ENCODE results near the gene PRKCE.
A peak's percentile ranks its signal among the peaks of the same experiment; 100 is the strongest.
"Not testable (repeated sequence)": the region's sequence is repeated elsewhere in the genome, so short reads cannot be mapped to it uniquely, and the experiment has no call there.

PRKCE gene

GRCh38 chr2:45698554-45698953, 47.1 kb downstream of the PRKCE start:
- DNase-seq (ENCODE audit: low read depth, low spot score), result no peak

DNA sequence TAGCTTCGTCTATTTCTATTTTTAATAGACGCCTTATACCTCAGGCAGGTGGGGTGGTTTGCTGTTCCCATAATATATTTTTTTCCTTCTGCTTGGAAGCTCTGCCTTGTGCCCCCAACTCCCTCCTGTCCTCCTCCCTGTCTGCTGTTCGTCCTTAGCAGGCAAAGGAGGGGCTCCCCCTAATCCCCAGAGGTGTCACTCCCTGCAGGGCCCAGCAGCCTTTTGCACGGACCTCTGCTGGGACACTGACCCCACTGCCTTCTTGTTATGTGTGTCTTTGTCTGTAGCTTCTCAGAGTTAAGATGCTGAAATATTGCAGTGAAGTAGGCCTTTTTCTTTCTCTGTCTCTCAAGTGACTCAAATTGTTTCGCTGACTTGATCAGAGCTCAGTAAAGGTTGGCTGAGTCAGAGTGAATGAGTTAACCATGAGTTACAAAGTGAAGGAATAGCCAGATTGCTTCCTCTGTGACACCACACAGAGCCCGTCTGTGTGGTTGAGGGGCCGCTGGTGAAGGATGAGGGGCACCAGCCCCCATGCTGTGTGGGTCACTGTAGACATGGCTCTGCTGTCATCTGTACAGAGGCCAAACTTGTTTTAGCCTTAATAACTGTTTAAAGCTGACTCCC, 47.7 kb downstream of the PRKCE start:
- peak; percentile 23 for DNase-seq (ENCODE audit: low read depth, low spot score)

DNA sequence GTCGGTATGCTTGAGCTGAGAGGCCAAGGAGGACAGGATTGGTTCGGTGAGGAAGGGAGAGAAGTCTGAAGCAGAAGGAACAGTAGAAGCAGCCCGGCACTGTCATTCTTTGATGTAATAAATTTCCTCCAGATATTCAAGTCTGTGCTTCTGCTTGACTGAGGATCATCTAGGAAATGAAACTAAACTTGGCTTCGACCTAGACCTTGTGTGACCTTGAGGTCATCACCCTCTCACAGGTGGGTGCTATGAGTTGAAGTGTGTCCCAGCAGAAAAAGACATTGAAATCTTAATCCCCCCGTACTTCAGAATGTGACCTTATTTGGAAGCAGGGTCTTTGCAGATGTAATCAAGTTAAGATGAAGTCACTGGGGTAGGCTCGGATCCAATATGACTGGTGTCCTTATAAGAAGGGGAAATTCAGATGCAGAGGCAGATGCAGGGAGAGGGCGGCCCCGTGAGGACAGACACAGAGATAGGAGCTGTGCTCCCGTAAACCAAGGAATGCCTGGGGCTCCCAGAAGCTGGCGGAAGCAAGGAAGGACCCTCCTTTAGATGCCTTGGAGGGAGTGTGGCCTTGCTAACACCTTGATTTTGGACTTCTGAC, 49.0 kb downstream of the PRKCE start:
- no peak for DNase-seq (ENCODE audit: low read depth, low spot score)

GRCh38 chr2:45705233-45705632, 53.8 kb downstream of the PRKCE start:
- no peak for DNase-seq (ENCODE audit: low read depth, low spot score)

GRCh38 chr2:45706033-45706432, 54.6 kb downstream of the PRKCE start:
- DNase-seq (ENCODE audit: low read depth, low spot score), result no peak

DNA sequence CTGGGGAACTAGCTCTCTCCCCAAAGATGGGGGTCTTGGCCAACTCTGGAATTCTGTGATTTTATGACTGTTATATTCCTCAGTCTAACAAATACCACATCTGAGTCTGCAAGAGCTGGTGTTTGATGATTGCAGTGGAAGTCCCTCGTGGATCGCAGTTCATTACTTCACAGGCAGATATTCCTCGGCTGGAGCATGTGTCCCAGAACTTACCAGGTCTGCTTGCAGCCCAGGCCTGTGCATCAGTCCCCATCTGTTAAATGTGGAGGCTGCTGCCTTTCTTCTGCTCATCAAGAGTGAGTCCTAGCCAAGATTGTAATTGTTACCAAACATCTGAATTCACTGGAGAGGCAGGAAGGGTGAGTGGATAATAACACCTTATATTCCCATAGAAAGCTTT, 55.5 kb downstream of the PRKCE start:
- no peak for DNase-seq (ENCODE audit: low read depth, low spot score)

GRCh38 chr2:45707661-45708060, 56.2 kb downstream of the PRKCE start:
- DNase-seq (ENCODE audit: low read depth, low spot score), result no peak

GRCh38 chr2:45708501-45708900, 57.0 kb downstream of the PRKCE start:
- DNase-seq (ENCODE audit: low read depth, low spot score), result no peak

- DNase-seq (ENCODE audit: low read depth, low spot score), result no peak
Measured at GRCh38 chr2:45709137-45709536, 57.7 kb downstream of the PRKCE start.

- DNase-seq (ENCODE audit: low read depth, low spot score), result no peak
Measured at GRCh38 chr2:45710468-45710867, 59.0 kb downstream of the PRKCE start.

DNA sequence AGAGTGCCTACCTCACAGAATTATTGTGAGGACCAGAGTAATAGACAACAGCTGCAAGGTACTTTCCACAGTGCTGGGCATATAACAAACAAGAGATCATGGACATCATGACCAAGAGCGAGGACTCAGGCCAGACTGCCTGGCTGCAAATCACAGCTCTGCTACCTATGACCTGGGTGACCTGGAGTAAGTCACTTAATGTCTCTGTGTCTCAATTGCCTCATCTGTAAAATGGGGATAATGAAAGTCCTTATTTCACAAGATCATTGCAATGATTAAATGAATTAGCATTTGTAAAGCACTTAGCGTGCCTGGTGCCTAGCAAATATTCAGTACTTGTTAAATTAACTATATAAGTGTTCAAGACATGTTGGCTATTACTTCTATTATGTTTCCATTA, 59.7 kb downstream of the PRKCE start:
- no peak for DNase-seq (ENCODE audit: low read depth, low spot score)

DNA sequence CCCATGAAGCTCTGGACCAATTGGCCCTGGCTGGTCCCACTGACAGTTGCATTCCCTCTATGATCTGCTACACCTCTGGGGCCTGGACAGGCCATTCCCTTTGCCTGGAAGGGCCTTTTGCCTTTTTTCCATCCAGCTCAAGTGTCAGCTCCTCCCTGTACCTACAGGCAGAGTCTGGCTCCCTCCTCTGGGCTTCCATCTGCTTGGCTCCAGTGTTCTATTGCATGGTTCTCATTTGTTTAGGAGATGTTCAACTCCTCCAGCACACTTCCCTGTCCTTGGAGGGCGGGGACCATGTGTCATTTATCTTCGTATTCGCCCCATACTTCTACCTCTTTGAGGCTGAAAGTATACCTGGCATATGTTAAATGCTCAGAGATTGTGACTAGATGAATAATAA, 61.1 kb downstream of the PRKCE start:
- no peak for DNase-seq (ENCODE audit: low read depth, low spot score)

DNA sequence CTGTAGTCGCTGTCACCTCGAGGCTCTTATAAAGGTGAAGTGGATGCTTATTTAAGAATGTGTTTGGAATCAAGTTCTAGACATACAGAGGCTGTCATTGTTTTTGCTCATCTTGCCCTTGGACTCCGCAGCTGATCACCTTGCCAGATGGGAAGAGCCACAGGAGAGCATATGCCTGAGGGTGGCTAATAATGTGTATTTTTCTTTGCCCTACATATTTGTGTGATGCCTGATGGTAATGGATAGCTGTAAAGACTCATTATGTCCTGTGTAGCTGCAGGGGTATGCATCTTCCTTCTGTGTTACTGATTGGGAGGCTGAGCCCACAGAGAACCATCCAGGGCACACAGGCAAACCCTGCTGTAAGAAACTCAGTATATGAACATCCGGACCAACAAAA, 61.7 kb downstream of the PRKCE start:
- DNase-seq (ENCODE audit: low read depth, low spot score), result no peak

- DNase-seq (ENCODE audit: low read depth, low spot score), result no peak
Measured at GRCh38 chr2:45713591-45713990, 62.1 kb downstream of the PRKCE start.

- no peak for DNase-seq (ENCODE audit: low read depth, low spot score)
Measured at GRCh38 chr2:45714679-45715078, 63.2 kb downstream of the PRKCE start.

GRCh38 chr2:45715601-45716379, 64.3 kb downstream of the PRKCE start:
- no peak for DNase-seq (ENCODE audit: low read depth, low spot score)

DNA sequence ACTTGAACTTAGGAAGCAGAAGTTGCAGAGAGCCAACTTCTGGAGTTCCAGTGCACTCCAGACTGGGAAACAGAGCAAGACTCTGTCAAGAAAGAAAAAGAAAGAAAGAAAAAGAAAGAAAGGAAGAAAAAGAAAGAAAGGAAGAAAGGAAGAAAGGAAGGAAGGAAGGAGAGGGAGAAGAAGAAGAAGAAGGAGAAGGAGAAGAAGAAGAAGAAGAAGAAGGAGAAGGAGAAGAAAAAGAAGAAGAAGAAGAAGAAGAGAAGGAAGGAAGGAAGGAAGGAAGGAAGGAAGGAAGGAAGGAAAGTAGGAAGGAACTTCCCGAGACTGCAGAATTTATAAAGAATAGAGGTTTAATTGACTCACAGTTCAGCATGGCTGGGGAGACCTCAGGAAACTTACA, 65.0 kb downstream of the PRKCE start:
- DNase-seq (ENCODE audit: low read depth, low spot score), result not testable (repeated sequence)

DNA sequence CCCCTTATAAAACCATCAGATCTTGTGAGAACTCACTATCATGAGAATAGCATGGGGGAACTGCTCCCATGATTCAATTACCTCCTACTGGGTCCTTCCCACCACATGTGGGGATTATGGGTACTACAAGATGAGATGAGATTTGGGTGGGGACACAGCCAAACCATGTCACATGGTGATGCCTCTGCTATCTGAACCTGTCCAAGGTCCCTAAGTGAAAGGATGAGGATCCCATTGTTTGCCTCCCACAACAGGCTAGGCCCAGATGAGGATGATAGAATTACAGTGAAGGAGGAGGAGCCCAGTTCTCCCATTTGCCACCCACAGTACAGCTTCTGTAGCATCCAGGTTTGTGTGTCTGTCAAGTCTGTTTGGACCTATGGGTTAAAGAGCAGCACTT, 65.4 kb downstream of the PRKCE start:
- no peak for DNase-seq (ENCODE audit: low read depth, low spot score)

DNA sequence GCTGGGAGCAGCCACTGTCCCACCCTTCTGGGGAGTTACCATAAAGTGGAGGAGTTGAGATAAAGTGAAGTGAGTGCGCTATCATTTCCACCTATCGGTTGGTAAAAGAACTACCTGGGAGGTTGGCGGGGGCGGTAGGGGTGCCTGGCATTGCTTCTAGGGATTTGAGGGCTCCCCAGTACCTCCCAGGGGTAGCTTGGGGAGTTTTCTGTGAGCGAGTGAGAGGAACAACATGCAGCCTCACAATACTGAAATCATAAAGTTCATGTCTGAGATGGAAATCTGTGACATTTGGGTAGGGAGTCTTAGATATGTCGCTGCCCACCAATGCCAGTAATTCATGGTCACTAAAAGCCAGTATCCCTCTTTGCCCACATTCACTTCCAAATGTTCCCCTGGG, 68.7 kb downstream of the PRKCE start:
- DNase-seq (ENCODE audit: low read depth, low spot score), result no peak

DNA sequence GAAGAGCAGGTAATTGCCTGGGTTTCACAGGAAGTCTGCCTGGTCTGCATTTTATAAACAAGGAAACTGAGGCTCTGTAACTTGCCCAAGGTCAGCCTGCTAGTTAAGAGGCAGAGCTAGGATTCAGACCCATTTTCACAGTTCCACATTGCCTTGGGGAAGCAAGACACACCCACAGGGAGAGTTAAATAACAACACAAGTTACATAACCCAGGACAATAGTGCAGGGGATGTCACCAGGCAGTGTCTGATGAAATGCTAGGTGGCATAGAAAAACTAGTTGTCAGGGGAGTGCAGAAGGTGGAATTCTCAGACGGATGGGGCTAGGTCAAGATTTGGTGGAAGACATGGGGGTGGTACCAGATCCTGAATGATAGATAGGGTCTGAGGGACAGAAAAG, 69.7 kb downstream of the PRKCE start:
- DNase-seq (ENCODE audit: low read depth, low spot score), result no peak

GRCh38 chr2:45722477-45722876, 71.0 kb downstream of the PRKCE start:
- no peak for DNase-seq (ENCODE audit: low read depth, low spot score)

DNA sequence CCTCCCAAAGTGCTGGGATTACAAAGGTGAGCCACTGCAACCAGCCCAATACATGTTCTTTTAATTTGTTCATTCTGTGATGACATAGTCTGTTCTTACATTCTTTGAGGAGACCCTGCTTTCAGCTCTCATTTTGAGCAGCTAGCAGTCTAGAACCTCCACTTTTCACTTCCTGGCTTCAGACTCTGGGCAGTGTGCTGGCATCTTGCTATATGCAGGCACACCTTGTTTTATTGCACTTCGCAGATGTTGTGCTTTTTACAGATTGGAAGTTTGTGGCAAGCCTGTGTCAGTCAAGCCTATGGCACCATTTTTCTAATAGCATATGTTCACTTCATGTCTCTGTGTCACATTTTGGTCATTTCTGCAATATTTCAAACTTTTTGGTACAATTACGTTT, 72.4 kb downstream of the PRKCE start:
- DNase-seq (ENCODE audit: low read depth, low spot score), result no peak

- no peak for DNase-seq (ENCODE audit: low read depth, low spot score)
Measured at GRCh38 chr2:45724335-45724734, 72.9 kb downstream of the PRKCE start.

All from smooth muscle cell of the brain vasculature (primary cell).